Skin epidermis (tissue), 12 donors: ENCODE measurements around the gene DENND5A.
"Not testable (repeated sequence)": the region's sequence is repeated elsewhere in the genome, so short reads cannot be mapped to it uniquely, and the experiment has no call there.

Experiments
- H3K27ac ChIP-seq, 21 experiments: fragments of 200-600 bp; sonication (generic) in 11 of 21; one replicate each; pipeline ENCODE4 v1.5.0; 2020; ENCODE audit warnings: mild to moderate bottlenecking in 3 of 21, inconsistent platforms in 2 of 21, moderate library complexity in 2 of 21
- H3K4me3 ChIP-seq, 7 experiments: fragments of 200-600 bp; sonication (generic) in 2 of 7; one replicate each; pipeline ENCODE4 v1.5.0; 2020; ENCODE audit warnings: inconsistent platforms in 2 of 7, mild to moderate bottlenecking in 2 of 7, moderate library complexity in 1 of 7

DENND5A gene

DNA sequence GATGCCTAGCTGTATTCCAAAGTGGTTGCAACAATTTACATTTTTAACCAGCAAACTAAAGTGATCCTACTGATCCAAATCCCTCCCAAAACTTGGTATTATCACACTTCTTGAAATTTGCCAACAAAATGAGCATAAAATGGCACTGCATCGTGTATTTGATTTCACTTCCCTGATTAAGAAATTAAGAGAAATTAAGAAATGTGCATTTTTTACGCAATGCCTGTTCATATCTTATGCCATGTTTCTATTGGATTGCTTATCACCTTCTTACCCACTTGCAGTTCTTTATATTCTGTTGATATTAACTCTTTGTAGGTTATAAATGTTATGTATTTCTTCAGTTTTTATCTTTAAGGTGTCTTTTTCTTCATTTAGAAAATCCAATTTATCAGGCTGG lies 80.6 kb downstream of the DENND5A start:
- H3K4me3 ChIP-seq: no peak overlapping the region
- no peak overlapping the region for H3K27ac ChIP-seq

GRCh38 chr11:9182180-9182871 lies 82.8 kb downstream of the DENND5A start:
- peak overlapping the region in 1 of 21 experiments; percentile 42 for H3K27ac ChIP-seq
- H3K4me3 ChIP-seq: no peak overlapping the region

GRCh38 chr11:9180784-9181183 lies 84.4 kb downstream of the DENND5A start:
- H3K27ac ChIP-seq: peak overlapping the region in 3 of 21 experiments; percentile 30 to 42 (median 37)
- H3K4me3 ChIP-seq: no peak overlapping the region

DNA sequence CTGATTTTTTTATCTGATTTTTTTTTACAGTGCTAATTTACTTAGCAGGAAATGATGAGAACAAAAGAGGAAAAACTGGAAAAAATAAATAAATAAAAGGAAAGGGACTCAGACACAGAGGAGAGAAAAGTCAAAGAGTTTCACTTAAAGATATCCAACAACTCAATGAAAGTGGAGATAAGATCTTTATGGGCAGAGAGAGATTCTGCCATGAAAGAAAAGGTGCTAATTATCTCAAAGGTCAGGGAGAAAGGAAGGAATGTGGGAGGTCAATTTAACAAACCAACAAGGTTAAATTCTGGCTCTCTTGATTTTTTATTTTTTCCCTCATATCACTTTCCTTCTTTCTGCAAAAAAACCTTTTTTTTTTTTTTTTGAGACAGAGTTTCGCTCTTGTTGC lies 86.0 kb downstream of the DENND5A start:
- H3K4me3 ChIP-seq: no peak overlapping the region
- H3K27ac ChIP-seq: no peak overlapping the region

- no peak overlapping the region for H3K27ac ChIP-seq
- no peak overlapping the region for H3K4me3 ChIP-seq
These were observed 86.4 kb downstream of the DENND5A start for GRCh38 chr11:9178716-9179115.

DNA sequence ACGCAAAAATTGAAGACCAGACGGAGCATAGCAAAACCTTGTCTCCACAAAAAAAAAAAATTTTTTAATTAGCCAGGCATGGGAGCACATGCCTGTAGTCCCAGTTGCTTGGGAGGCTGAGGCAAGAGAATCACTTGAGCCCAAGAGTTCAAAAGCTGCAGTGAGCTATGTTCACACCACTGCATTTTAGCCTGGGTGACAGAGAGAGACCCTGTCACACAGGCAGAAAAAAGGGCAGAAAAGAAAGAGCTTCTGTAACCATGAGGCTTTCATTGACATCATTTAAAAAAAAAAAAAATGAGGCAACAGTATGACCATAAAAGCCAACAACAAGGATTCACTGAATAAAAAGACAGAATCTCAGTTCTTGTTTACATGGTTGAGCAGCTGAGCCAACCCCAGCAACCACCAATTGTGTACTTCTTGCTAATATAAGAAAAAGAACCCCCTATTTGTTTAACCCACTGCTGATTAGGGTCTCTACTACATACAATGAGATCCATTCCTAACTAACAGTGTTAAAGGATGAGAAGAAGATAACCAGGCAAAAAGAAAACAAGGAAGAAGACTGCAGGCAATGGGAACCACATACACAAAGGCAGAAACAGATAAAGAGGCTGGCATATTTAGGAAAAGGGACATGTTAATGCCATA lies 87.6 kb downstream of the DENND5A start:
- Histone ChIP-seq H3K4me3 (no peak overlapping the region), H3K27ac (no peak overlapping the region)

DNA sequence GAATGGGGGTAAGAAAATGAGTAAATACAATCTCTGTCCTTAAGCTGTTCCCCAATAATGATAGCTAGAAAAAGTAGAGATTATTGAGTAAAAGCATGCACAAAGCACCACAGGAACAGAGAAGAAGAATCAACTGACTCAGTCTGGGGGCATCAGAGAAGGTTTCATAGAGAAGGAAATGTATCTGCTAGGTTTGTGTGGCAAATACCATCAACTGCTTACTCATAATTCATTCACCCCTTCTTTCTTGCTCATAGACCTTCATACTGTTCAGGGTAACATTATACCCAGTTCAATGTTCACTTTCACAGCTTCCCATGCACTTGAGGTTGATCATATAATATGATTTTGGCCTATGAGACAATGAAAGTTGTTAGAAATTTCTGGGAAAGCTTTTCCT lies 88.6 kb downstream of the DENND5A start:
- Histone ChIP-seq H3K4me3 (no peak overlapping the region), H3K27ac (no peak overlapping the region)

DNA sequence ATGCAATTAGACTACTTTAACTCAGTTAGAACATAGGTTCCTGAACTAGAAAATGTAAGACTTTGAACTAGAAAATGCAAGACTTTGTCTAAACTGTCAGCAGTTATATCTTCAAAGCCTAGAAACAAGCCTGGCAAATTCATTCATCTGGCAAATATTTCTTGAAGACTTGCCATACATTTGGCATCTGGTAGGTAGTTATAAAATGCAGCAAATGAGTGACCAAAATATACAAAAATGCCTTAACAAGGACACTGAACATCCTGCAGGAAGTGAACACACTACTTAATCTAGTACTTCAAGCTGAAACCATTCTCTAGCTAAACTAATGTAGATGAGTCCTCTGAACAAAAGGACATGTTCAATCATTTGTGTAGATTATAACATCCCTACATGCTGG lies 89.0 kb downstream of the DENND5A start:
- Histone ChIP-seq H3K27ac (no peak overlapping the region), H3K4me3 (no peak overlapping the region)

- no peak overlapping the region for H3K4me3 ChIP-seq
- no peak overlapping the region for H3K27ac ChIP-seq
These were observed 92.8 kb downstream of the DENND5A start for GRCh38 chr11:9172389-9172788.

DNA sequence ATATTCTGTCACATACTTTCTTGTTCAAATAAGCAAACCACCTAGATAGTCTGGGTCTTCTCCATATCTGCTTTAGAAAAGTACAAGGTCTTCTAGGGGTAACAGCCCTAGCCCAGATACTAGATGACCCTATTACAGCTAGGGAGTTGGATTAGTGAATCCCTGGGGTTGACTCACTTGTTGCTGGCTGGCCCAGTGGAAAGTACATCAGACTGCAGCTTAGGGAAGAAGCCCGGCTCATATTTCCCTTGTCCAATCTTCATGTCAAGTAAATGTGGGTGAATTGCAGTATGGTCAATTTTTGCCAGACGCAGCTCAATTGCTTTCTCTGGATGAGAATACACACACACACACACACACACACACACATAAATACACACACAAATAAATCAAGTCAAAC lies 94.7 kb downstream of the DENND5A start:
- H3K27ac ChIP-seq: peak overlapping the region in 1 of 21 experiments; percentile 29

DNA sequence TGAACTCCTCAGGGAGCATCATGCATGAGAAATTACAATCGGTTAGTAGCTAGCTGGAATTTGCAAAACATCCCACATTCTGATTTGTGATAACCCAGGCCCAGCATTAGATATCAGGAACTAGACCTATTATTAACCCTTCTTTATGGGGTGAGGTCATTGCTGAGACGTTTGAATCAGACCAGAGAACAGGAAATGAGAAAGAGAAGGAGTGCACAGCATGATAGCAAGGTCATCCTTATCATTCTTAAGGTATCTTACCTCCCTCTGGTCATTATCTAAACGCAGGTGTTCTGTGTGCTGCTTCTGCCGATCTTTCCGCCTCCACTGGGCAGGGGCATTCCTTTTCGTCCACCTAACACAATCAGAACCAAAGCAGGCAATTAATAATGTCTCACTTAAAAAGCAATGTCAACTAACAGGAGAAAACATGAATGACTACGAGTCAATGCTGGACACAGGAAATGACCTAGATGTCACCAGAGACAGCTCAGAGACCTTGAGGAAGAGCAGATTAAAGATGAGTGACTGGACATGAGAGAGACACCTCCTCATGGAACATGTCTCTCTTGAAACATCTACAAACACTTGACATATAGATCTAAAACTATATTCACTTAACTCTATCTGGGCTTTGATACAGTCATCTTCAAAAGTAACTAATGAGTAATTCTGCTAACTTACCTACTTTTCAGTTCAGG lies 95.4 kb downstream of the DENND5A start:
- H3K27ac ChIP-seq: peak overlapping the region in 1 of 21 experiments; percentile 29
- H3K4me3 ChIP-seq: no peak overlapping the region

More for the DNA sequence above, 94.7 kb downstream of the DENND5A start:
- H3K4me3 ChIP-seq: no peak overlapping the region

DNA sequence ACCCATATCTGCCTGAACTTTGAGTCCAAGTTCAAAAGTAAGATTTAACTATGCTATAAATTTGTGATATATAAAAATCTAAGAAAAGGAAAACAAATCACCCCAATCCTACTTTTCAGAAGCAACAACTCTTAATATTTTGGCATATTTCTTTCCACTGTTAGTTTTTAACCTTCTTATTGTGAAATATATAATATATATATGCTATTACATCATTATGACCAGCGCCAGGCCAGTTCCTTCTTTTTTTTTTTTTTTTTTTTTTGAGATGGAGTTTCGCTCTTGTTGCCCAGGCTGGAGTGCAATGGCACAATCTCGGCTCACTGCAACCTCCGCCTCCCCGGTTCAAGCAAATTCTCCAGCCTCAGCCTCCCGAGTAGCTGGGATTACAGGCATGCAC lies 103.2 kb downstream of the DENND5A start:
- H3K27ac ChIP-seq, H3K4me3 ChIP-seq: not testable (repeated sequence)

DNA sequence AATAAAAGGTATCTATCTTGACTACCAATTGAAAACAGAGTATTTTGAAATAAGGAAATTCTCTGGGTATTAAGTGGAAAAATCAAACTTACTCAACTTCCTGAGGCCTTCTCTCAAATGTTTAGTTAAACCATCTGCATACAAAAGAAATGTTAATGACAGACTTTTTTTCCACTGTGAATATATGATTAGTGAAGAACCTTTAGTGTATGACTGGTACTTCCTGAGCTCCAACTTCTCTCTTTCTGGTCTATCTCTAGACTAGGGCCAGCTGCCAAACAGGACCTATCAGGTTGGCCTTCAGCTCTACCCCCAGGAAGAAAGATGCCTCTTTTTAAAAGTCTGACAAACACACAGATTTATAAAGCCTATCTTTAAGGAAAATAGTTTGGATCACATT lies 105.0 kb downstream of the DENND5A start:
- H3K4me3 ChIP-seq: no peak overlapping the region
- H3K27ac ChIP-seq: peak overlapping the region in 3 of 21 experiments; percentile 12 to 44 (median 15)

DNA sequence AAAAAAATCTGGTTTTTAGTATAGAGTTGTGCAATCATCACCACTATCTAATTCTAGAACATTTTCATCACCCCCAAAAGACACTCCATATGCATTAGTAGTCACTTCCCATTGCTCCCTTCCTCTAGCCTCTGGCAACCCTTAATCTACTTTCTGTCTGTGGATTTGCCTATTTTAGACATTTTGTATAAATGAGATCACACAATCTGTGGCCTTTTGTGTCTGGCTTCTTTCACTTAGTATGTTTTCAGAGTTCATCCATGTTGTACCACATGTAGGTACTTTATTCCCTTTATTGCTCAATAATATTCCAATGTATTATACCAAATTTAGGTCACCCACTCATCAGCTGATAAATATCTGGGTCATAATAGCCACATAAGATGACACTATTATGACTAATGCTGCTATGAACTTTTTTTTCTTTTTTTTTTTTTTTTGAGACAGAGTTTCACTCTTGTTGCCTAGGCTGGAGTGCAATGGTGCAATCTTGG lies 106.2 kb downstream of the DENND5A start:
- Histone ChIP-seq H3K27ac (no peak overlapping the region), H3K4me3 (no peak overlapping the region)

GRCh38 chr11:9155930-9156329 lies 109.2 kb downstream of the DENND5A start:
- Histone ChIP-seq H3K27ac (no peak overlapping the region), H3K4me3 (no peak overlapping the region)

GRCh38 chr11:9153651-9154050 lies 111.5 kb downstream of the DENND5A start:
- Histone ChIP-seq H3K27ac (no peak overlapping the region), H3K4me3 (no peak overlapping the region)

GRCh38 chr11:9151631-9152030 lies 113.5 kb downstream of the DENND5A start:
- no peak overlapping the region for H3K27ac ChIP-seq
- H3K4me3 ChIP-seq: no peak overlapping the region

GRCh38 chr11:9150926-9151325 lies 114.2 kb downstream of the DENND5A start:
- Histone ChIP-seq H3K27ac (no peak overlapping the region), H3K4me3 (no peak overlapping the region)

- Histone ChIP-seq H3K27ac (no peak overlapping the region), H3K4me3 (no peak overlapping the region)
These were observed 114.6 kb downstream of the DENND5A start for GRCh38 chr11:9150501-9150900.

GRCh38 chr11:9148727-9149126 lies 116.4 kb downstream of the DENND5A start:
- Histone ChIP-seq H3K27ac (no peak overlapping the region), H3K4me3 (no peak overlapping the region)

DNA sequence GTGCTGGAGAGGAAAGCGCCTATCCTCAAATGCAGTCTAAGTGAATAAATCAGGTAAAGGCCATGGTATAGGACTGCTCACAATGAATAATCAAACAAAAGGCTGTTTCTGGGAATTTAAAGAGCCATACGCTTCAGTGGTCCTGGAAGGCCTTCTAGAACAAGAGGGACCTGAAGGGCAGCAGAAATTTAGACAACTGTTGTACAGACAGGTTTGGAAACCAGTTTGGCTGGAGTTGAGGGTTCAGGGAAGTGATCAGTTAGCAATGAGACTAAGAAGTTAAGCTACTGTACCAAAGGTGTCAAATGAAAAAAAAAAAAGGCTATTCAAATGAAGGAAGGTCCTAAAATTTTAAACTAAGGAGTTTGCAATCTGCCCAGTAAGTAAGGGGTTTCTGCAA lies 117.1 kb downstream of the DENND5A start:
- H3K4me3 ChIP-seq: no peak overlapping the region
- H3K27ac ChIP-seq: no peak overlapping the region
